LoVo (cell line): Measurements from ENCODE around the gene ATP9B.

Experiments used
- DNase-seq: peaks from one replicate; pipeline ENCODE4 v3.0.0-alpha.2; 2016; ENCODE audit warnings: low spot score

The ATP9B gene

GRCh38 chr18:79396431-79397246 is 327.4 kb downstream of the ATP9B start:
- DNase-seq: peak; percentile 46

GRCh38 chr18:79397247-79397829 is 328.1 kb downstream of the ATP9B start:
- DNase-seq: no peak

GRCh38 chr18:79397830-79398761 is 328.9 kb downstream of the ATP9B start:
- DNase-seq: no peak

- DNase-seq: no peak
Measured at GRCh38 chr18:79399275-79400081, 330.3 kb downstream of the ATP9B start.

- peak; percentile 43 for DNase-seq
Measured at GRCh38 chr18:79400091-79400590, 330.9 kb downstream of the ATP9B start.

DNA sequence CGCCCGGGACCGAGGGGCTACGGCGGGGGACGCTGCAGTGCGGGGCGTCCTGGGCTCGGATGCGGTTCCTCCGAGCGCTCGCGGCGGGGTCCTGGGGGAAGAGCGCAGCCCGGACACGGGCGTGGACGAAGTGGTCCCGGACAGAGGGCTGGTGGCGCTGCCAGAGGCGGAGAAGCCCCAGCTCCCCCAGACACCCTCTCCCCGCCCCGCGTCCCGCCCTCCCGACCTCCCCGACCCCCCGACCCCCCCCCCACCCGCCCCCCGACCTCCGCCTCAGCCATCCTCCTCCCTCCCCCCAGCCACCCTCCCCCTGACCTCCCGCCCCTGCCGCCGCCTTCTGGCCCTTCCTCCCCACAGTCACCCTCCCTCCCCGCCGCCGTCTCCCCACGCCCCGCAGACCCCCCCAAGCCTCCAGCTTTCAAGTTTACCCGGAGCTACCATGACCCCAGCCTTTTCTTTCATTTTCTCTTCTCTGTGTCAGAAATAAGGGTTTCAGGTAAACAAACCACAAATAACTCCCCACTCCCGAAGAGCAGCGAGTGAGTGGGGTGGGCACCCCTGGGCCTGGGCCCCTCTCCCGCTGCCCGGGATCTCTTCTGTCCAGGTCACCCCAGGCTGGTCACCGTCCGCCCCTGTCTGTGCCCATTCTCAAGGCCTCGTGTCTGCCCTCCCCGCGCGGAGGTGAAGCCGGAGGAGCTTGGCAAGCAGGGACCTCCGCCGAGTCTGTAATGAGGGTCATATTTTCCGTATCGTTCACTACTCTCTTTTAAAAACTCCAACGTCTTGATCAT is 331.6 kb downstream of the ATP9B start:
- no peak for DNase-seq

DNA sequence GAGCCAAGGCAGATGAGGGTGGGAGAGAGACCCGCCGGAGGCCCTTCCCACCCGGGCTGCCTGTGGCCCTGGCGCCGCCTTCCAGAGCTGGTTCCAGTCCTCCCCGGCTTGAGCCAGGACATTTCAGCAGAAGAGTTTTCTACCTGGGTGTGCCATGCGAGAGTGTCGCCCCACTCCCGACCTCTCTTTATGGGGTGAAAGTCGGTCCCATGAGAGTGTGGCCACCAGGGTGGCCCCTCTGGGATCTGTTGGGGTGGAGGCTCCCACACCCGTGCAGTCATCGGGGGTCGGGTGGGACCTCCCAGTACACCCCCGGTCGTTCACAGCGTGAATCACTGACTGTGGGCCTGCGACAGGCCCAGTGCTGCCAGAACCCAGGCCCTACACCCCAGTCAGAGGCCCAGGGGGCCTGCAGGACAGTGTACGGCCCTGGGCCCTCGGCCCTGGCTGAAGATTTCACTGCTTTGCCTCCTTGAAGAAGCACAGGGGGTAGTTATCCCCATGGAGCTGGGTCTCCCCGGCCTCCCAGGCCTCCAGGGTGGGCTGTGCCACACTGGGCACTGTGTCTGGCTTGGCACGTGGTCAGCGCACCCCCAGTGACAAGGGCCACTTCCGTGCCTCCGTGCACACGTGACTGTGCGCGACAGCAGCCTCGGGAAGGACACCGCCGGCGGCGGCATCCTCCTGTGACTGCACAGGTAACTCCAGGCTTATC is 332.5 kb downstream of the ATP9B start:
- DNase-seq: no peak

DNA sequence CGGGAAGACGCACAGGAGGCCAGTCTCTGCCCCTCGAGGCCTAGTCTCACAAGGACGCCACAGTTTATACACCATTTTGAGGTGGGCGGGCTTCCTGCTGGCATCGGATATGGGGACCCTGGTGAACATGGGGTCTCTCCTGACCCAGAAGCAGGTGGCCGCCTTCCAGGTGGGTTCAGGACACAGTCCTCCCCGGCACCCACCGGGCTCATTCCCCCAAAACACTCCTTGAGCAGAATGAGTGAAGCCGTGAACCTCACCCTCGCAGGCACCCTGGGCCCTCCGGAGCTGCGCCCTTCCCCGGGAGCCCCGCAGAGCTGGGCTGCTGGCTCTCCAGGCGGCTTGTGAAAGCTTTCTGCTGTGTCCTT is 333.0 kb downstream of the ATP9B start:
- no peak for DNase-seq

- no peak for DNase-seq
Measured at GRCh38 chr18:79402977-79403722, 334.0 kb downstream of the ATP9B start.

- DNase-seq: no peak
Measured at GRCh38 chr18:79403723-79404566, 334.8 kb downstream of the ATP9B start.

DNA sequence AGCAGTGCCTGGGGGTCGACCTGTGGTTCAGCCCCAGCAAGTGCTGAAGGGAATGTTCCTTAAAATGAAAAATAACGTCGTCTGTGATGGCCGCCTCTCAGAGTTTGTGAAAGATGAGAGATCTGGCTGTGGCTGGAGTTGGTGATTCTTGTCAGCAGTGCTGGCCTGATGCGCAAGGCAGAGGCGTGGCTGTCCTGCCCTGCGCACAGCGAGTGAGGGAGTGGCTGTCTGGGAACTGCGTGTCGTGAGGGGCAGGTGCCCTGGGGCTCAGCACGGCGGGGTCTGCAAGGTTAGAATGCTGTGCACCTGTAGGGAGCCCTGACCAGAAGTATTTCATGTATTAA is 335.3 kb downstream of the ATP9B start:
- no peak for DNase-seq

- no peak for DNase-seq
Measured at GRCh38 chr18:79405019-79405780, 336.0 kb downstream of the ATP9B start.

- DNase-seq: no peak
Measured at GRCh38 chr18:79405781-79406575, 336.8 kb downstream of the ATP9B start.

GRCh38 chr18:79406708-79407107 is 337.5 kb downstream of the ATP9B start:
- DNase-seq: no peak

GRCh38 chr18:79409313-79409712 is 340.1 kb downstream of the ATP9B start:
- no peak for DNase-seq

GRCh38 chr18:79410171-79410641 is 341.0 kb downstream of the ATP9B start:
- DNase-seq: no peak
